H9 (cell line): ENCODE measurements around the gene TBC1D10B. TPM values are rescaled to one million over a fixed set of nuclear protein-coding genes. Genes with fewer than 3 reads are reported as not detected.

Experiments used
- DNase-seq: peaks from one replicate; pipeline ENCODE4 v3.0.0-alpha.2; 2017
- H2AFZ ChIP-seq: one replicate; pipeline ENCODE4 v1.6.1; 2013; ENCODE audit warnings: mild to moderate bottlenecking, low read length, control low read depth, moderate library complexity
- H2AK5ac ChIP-seq: 2 replicates; pipeline ENCODE4 v1.6.1; 2013; ENCODE audit warnings: low read length, control low read depth, mixed read lengths; ENCODE audit not compliant: insufficient read length
- H2BK120ac ChIP-seq: one replicate; pipeline ENCODE4 v1.6.1; 2013; ENCODE audit warnings: low read depth, mild to moderate bottlenecking, low read length, control low read depth, inconsistent platforms; ENCODE audit not compliant: poor library complexity, severe bottlenecking
- H2BK12ac ChIP-seq: 2 replicates; pipeline ENCODE4 v1.6.1; 2013; ENCODE audit warnings: low read length, control low read depth, mixed read lengths, low read depth; ENCODE audit not compliant: insufficient read length
- H2BK15ac ChIP-seq: 2 replicates; pipeline ENCODE4 v1.6.1; 2013; ENCODE audit warnings: low read depth, low read length, control low read depth
- H2BK20ac ChIP-seq: one replicate; pipeline ENCODE4 v1.6.1; 2013; ENCODE audit warnings: low read depth, mild to moderate bottlenecking, low read length, control low read depth, inconsistent platforms; ENCODE audit not compliant: poor library complexity, severe bottlenecking
- H2BK5ac ChIP-seq: 2 replicates; pipeline ENCODE4 v1.6.1; 2013; ENCODE audit warnings: low read length, control low read depth, mixed read lengths; ENCODE audit not compliant: insufficient read length
- H3K14ac ChIP-seq: 2 replicates; pipeline ENCODE4 v1.6.1; 2013; ENCODE audit warnings: low read length, control low read depth; ENCODE audit not compliant: insufficient read depth
- H3K18ac ChIP-seq: 2 replicates; pipeline ENCODE4 v1.6.1; 2013; ENCODE audit warnings: low read depth, mild to moderate bottlenecking, mixed read lengths, low read length, control low read depth; ENCODE audit not compliant: insufficient read length
- H3K23ac ChIP-seq: 2 replicates; pipeline ENCODE4 v1.6.1; 2013; ENCODE audit warnings: low read length, control low read depth, mixed read lengths, low read depth; ENCODE audit not compliant: insufficient read length
- H3K23me2 ChIP-seq: 2 replicates; pipeline ENCODE4 v1.6.1; 2013; ENCODE audit warnings: low read depth, mild to moderate bottlenecking, mixed read lengths, low read length, control low read depth; ENCODE audit not compliant: insufficient read length, poor library complexity, severe bottlenecking
- H3K27ac ChIP-seq: 2 replicates; pipeline ENCODE4 v1.5.1; 2013; ENCODE audit warnings: low read length, control low read depth, mixed read lengths, low read depth; ENCODE audit not compliant: insufficient read length
- H3K27me3 ChIP-seq: 2 replicates; pipeline ENCODE4 v1.6.1; 2013; ENCODE audit warnings: low read length, control low read depth, inconsistent platforms; ENCODE audit not compliant: insufficient read depth
- H3K4ac ChIP-seq: 2 replicates; pipeline ENCODE4 v1.6.1; 2013; ENCODE audit warnings: low read depth, mild to moderate bottlenecking, control low read depth, inconsistent platforms, low read length, moderate library complexity
- H3K4me1 ChIP-seq: 2 replicates; pipeline ENCODE4 v1.6.1; 2013; ENCODE audit warnings: low read length, control low read depth, inconsistent platforms; ENCODE audit not compliant: insufficient read depth
- H3K4me2 ChIP-seq: 2 replicates; pipeline ENCODE4 v1.6.1; 2013; ENCODE audit warnings: low read length, control low read depth, mixed read lengths; ENCODE audit not compliant: insufficient read length, insufficient read depth
- H3K56ac ChIP-seq: 2 replicates; pipeline ENCODE4 v1.6.1; 2013; ENCODE audit warnings: low read depth, mild to moderate bottlenecking, mixed read lengths, low read length, control low read depth; ENCODE audit not compliant: insufficient read length
- H3K79me1 ChIP-seq: 2 replicates; pipeline ENCODE4 v1.6.1; 2013; ENCODE audit warnings: low read depth, mild to moderate bottlenecking, moderate library complexity, low read length, control low read depth, inconsistent platforms; ENCODE audit not compliant: insufficient read depth, poor library complexity, severe bottlenecking
- H3K79me2 ChIP-seq: 2 replicates; pipeline ENCODE4 v1.6.1; 2013; ENCODE audit warnings: low read length, control low read depth, inconsistent platforms; ENCODE audit not compliant: insufficient read depth
- H3K9ac ChIP-seq: 2 replicates; pipeline ENCODE4 v1.6.1; 2013; ENCODE audit warnings: low read length, control low read depth, mixed read lengths; ENCODE audit not compliant: insufficient read length; ENCODE audit errors: extremely low read depth
- H3K9me3 ChIP-seq: one replicate; pipeline ENCODE4 v1.6.1; 2013; ENCODE audit warnings: low read depth, low read length, inconsistent platforms; ENCODE audit not compliant: control insufficient read depth
- H3T11ph ChIP-seq: one replicate; pipeline ENCODE4 v1.6.1; 2013; ENCODE audit warnings: mild to moderate bottlenecking, low read length, control low read depth, inconsistent platforms
- H4K20me1 ChIP-seq: one replicate; pipeline ENCODE4 v1.6.1; 2013; ENCODE audit not compliant: control insufficient read depth, insufficient read length, insufficient read depth
- H4K5ac ChIP-seq: 2 replicates; pipeline ENCODE4 v1.6.1; 2013; ENCODE audit warnings: low read depth, mild to moderate bottlenecking, mixed read lengths, low read length, control low read depth; ENCODE audit not compliant: insufficient read length
- H4K8ac ChIP-seq: replicated peaks from 2 replicates; pipeline ENCODE4 v1.6.1; 2013; ENCODE audit warnings: low read length, control low read depth, mixed read lengths, low read depth; ENCODE audit not compliant: insufficient read length
- H4K91ac ChIP-seq: 2 replicates; pipeline ENCODE4 v1.6.1; 2013; ENCODE audit warnings: low read depth, mild to moderate bottlenecking, moderate library complexity, mixed read lengths, low read length, control low read depth; ENCODE audit not compliant: insufficient read length
- H3K27ac Mint-ChIP-seq, 3 experiments: 2 replicates in 2 of 3; 3 replicates in 1 of 3; pipeline ENCODE4 v1.8.0; 2020 to 2021; ENCODE audit warnings: mixed read lengths in 3 of 3, mild to moderate bottlenecking in 1 of 3, moderate library complexity in 1 of 3
- H3K27me3 Mint-ChIP-seq: 2 replicates; pipeline ENCODE4 v1.8.0; 2021; ENCODE audit warnings: low read depth, mild to moderate bottlenecking, moderate library complexity, mixed read lengths
- H3K36me3 Mint-ChIP-seq, 3 experiments: 2 replicates in 2 of 3; 3 replicates in 1 of 3; pipeline ENCODE4 v1.8.0; 2020 to 2021; ENCODE audit warnings: low read depth in 3 of 3, mixed read lengths in 3 of 3; ENCODE audit not compliant: insufficient read depth in 1 of 3
- H3K4me1 Mint-ChIP-seq, 2 experiments: 2 replicates each; pipeline ENCODE4 v1.8.0; 2020; ENCODE audit warnings: mixed read lengths in 2 of 2
- H3K4me3 Mint-ChIP-seq, 2 experiments: 2 replicates in 1 of 2; 3 replicates in 1 of 2; pipeline ENCODE4 v1.8.0; 2020 to 2021; ENCODE audit warnings: mild to moderate bottlenecking in 2 of 2, mixed read lengths in 2 of 2, moderate library complexity in 1 of 2
- H3K9me3 Mint-ChIP-seq, 2 experiments: 2 replicates in 1 of 2; 3 replicates in 1 of 2; pipeline ENCODE4 v1.8.0; 2020; ENCODE audit warnings: mild to moderate bottlenecking in 2 of 2, mixed read lengths in 2 of 2, moderate library complexity in 1 of 2
- WGBS: extraction: QIAGEN DNeasy Blood & Tissue Kit; methylation state at CpG from one replicate; pipeline ENCODE4 v1.1.7; 2013; ENCODE audit warnings: missing lambda C conversion rate, low lambda C conversion rate, mixed read lengths; ENCODE audit not compliant: insufficient read length; ENCODE audit errors: extremely low coverage; 5-methylcytosine and 5-hydroxymethylcytosine counted together
- total RNA-seq: library from RNA; stranded (reverse); gene quantifications from 2 replicates; pipeline ENCODE4 v1.2.1, GENCODE V29; 2021
- TF ChIP-seq, protein P1 (sequence below): fragments of 200-600 bp; sonication (generic); conservative IDR thresholded peaks from 3 replicates; pipeline ENCODE4 v1.8.0; 2021; ENCODE audit warnings: antibody characterized with exemption, mild to moderate bottlenecking

TBC1D10B gene
- total RNA-seq, 1 experiment from 2014 or later: 25.6 TPM

DNA sequence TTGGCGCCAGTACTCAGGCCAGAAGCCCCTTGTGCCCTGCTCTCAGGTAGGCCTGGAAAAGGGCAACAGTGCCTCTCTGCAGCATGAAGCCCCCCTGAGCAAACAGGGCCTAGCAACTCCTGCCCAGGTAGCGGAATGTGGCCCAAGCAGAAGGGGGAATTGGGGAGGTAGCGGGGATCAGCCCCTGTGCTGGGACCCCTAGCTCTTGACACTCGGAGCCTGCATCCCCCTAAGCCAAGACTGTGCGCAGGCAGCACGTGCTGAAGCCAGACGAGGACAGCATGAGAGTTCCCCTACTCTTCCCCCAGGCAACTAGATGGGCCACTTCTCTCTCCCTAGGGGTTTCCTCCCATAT, 14.4 kb downstream of the TBC1D10B start:
- Histone ChIP-seq H2BK12ac (peak overlapping the region; percentile 12), H2BK20ac (no peak overlapping the region), H3K79me2 (peaks cover 3% of the 10 kb centered on the region; the same call in 1 of the 2 replicates), H3K27me3 (no peaks in the 10 kb centered on the region), H3K23ac (no peak overlapping the region), H3K27ac (peak overlapping the region; percentile 97), H3K9ac (peak overlapping the region; percentile 97), H2AFZ (no peak overlapping the region), H3K56ac (peak overlapping the region; percentile 95), H3T11ph (no peak overlapping the region), H4K8ac (peak overlapping the region; percentile 82), H2BK15ac (no peak overlapping the region; the same call in 1 of the 2 replicates), H4K91ac (peak overlapping the region; percentile 64), H3K18ac (peak overlapping the region; percentile 68), H3K79me1 (peaks cover 8% of the 10 kb centered on the region), H4K5ac (peak overlapping the region; percentile 4), H2BK5ac (peak overlapping the region; percentile 21), H3K4me2 (peak overlapping the region; percentile 96), H3K4ac (peak overlapping the region; percentile 84; the same call in 1 of the 2 replicates), H2AK5ac (peak overlapping the region; percentile 24), H4K20me1 (no peaks in the 10 kb centered on the region), H2BK120ac (peak overlapping the region; percentile 90), H3K9me3 (no peaks in the 10 kb centered on the region), H3K14ac (peak overlapping the region; percentile 98), H3K23me2 (peaks cover 13% of the 10 kb centered on the region), H3K4me1 (no peaks in the 10 kb centered on the region)
- no peaks in the 10 kb centered on the region; the same call in 1 of the 2 replicates for H3K27me3 Mint-ChIP-seq
- H3K4me1 Mint-ChIP-seq: peaks cover 23 to 36% of the 10 kb centered on the region in 2 experiments
- peaks cover 25 to 67% (median 58%) of the 10 kb centered on the region in 3 experiments for H3K36me3 Mint-ChIP-seq
- H3K27ac Mint-ChIP-seq: peak overlapping the region; percentile 62 to 99 (median 99); a peak in 5 of 7 replicates
- 0 out of 5 replicates have a peak, but pooled peaks cover 0 to 2% of the 10 kb centered on the region in 2 experiments for H3K9me3 Mint-ChIP-seq
- peak overlapping the region; percentile 95 to 98 for H3K4me3 Mint-ChIP-seq
- no peak for DNase-seq
- TF ChIP-seq, protein P1, sequence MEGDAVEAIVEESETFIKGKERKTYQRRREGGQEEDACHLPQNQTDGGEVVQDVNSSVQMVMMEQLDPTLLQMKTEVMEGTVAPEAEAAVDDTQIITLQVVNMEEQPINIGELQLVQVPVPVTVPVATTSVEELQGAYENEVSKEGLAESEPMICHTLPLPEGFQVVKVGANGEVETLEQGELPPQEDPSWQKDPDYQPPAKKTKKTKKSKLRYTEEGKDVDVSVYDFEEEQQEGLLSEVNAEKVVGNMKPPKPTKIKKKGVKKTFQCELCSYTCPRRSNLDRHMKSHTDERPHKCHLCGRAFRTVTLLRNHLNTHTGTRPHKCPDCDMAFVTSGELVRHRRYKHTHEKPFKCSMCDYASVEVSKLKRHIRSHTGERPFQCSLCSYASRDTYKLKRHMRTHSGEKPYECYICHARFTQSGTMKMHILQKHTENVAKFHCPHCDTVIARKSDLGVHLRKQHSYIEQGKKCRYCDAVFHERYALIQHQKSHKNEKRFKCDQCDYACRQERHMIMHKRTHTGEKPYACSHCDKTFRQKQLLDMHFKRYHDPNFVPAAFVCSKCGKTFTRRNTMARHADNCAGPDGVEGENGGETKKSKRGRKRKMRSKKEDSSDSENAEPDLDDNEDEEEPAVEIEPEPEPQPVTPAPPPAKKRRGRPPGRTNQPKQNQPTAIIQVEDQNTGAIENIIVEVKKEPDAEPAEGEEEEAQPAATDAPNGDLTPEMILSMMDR: no peak
- no CpG with 5 or more reads among the region's 7 CpGs for WGBS
